ENCODE measurements around the gene CAPN13. TPM values are rescaled to one million over a fixed set of nuclear protein-coding genes. Genes with fewer than 3 reads are reported as not detected.
A peak's percentile ranks its signal among the peaks of the same experiment; 100 is the strongest.

The CAPN13 gene
- total RNA-seq, 1 donor from 2014 or later, result not detected

GRCh38 chr2:30765876-30766470 lies 41.3 kb downstream of the CAPN13 start:
- intact Hi-C loops (cut with DNase I), result no loop called here

GRCh38 chr2:30765191-30765590 lies 42.1 kb downstream of the CAPN13 start:
- DNase-seq (ENCODE audit: low spot score), result no peak
- intact Hi-C loops (cut with DNase I), result no loop called here

More at GRCh38 chr2:30765876-30766470, 41.3 kb downstream of the CAPN13 start:
- no peak for DNase-seq (ENCODE audit: low spot score)

- intact Hi-C loops (cut with DNase I), result no loop called here
- no peak for DNase-seq (ENCODE audit: low spot score)
These were observed 43.0 kb downstream of the CAPN13 start for GRCh38 chr2:30764021-30764800.

GRCh38 chr2:30763151-30763660 lies 44.0 kb downstream of the CAPN13 start:
- no peak for DNase-seq (ENCODE audit: low spot score)
- intact Hi-C loops (cut with DNase I), result no loop called here

- no peak for DNase-seq (ENCODE audit: low spot score)
- intact Hi-C loops (cut with DNase I), result no loop called here
These were observed 46.0 kb downstream of the CAPN13 start for GRCh38 chr2:30761226-30761625.

- intact Hi-C loops (cut with DNase I), result no loop called here
- DNase-seq (ENCODE audit: low spot score), result no peak
These were observed 47.8 kb downstream of the CAPN13 start for GRCh38 chr2:30759481-30759880.

GRCh38 chr2:30758191-30758651 lies 49.0 kb downstream of the CAPN13 start:
- intact Hi-C loops (cut with DNase I), result no loop called here
- DNase-seq (ENCODE audit: low spot score), result peak; percentile 51

- intact Hi-C loops (cut with DNase I), result no loop called here
- DNase-seq (ENCODE audit: low spot score), result peak; percentile 22
These were observed 49.5 kb downstream of the CAPN13 start for GRCh38 chr2:30757749-30758148.

- intact Hi-C loops (cut with DNase I), result no loop called here
- peak; percentile 71 for DNase-seq (ENCODE audit: low spot score)
These were observed 50.3 kb downstream of the CAPN13 start for GRCh38 chr2:30756971-30757370.

- intact Hi-C loops (cut with DNase I), result no loop called here
- peak; percentile 71 for DNase-seq (ENCODE audit: low spot score)
These were observed 51.1 kb downstream of the CAPN13 start for GRCh38 chr2:30756051-30756719.

- DNase-seq (ENCODE audit: low spot score), result no peak
- intact Hi-C loops (cut with DNase I), result no loop called here
These were observed 53.6 kb downstream of the CAPN13 start for GRCh38 chr2:30753630-30754029.

GRCh38 chr2:30752811-30753210 lies 54.4 kb downstream of the CAPN13 start:
- no peak for DNase-seq (ENCODE audit: low spot score)
- intact Hi-C loops (cut with DNase I), result no loop called here

GRCh38 chr2:30747206-30747605 lies 60.0 kb downstream of the CAPN13 start:
- peak; percentile 50 for DNase-seq (ENCODE audit: low spot score)
- intact Hi-C loops (cut with DNase I), result no loop called here

GRCh38 chr2:30744823-30745222 lies 62.4 kb downstream of the CAPN13 start:
- DNase-seq (ENCODE audit: low spot score), result no peak

GRCh38 chr2:30741576-30741975 lies 65.7 kb downstream of the CAPN13 start:
- intact Hi-C loops (cut with DNase I), result no loop called here
- no peak for DNase-seq (ENCODE audit: low spot score)

More at GRCh38 chr2:30744823-30745222, 62.4 kb downstream of the CAPN13 start:
- intact Hi-C loops (cut with DNase I), result no loop called here

- no peak for DNase-seq (ENCODE audit: low spot score)
- intact Hi-C loops (cut with DNase I), result no loop called here
These were observed 68.9 kb downstream of the CAPN13 start for GRCh38 chr2:30738141-30738911.

GRCh38 chr2:30737326-30737610 lies 70.0 kb downstream of the CAPN13 start:
- no peak for DNase-seq (ENCODE audit: low spot score)
- intact Hi-C loops (cut with DNase I), result no loop called here

- no peak for DNase-seq (ENCODE audit: low spot score)
- intact Hi-C loops (cut with DNase I), result no loop called here
These were observed 70.6 kb downstream of the CAPN13 start for GRCh38 chr2:30736461-30737325.

Measured in cardiac septum (tissue), 1 donor.